GM23338 (cell line): ENCODE results near the gene MKNK2. TPM values are rescaled to one million over a fixed set of nuclear protein-coding genes. Genes with fewer than 3 reads are reported as not detected.

Experiments
- ATAC-seq: fragments of 200-7000 bp; cut with Tn5 transposase; 3 replicates; pipeline ENCODE4 v1.9.1; 2020
- DNase-seq: peaks from one replicate; pipeline ENCODE4 v3.0.0-alpha.2; 2015; ENCODE audit warnings: low spot score
- H2AFZ ChIP-seq: fragments of 200-600 bp; sonication (generic); 2 replicates; pipeline ENCODE4 v1.8.0; 2016; ENCODE audit warnings: antibody characterized with exemption, mild to moderate bottlenecking, moderate library complexity
- H3F3A ChIP-seq: fragments of 200-600 bp; sonication (generic); replicated peaks from 2 replicates; pipeline ENCODE4 v1.8.0; 2017; ENCODE audit warnings: antibody characterized with exemption, mixed run types, low read depth
- H3K27ac ChIP-seq: fragments of 200-600 bp; sonication (generic); 2 replicates; pipeline ENCODE4 v1.6.1; 2016; ENCODE audit warnings: low read depth
- H3K27me3 ChIP-seq: fragments of 200-600 bp; sonication (generic); 2 replicates; pipeline ENCODE4 v1.8.0; 2016; ENCODE audit warnings: mild to moderate bottlenecking, mixed run types, moderate library complexity; ENCODE audit not compliant: insufficient read depth
- H3K36me3 ChIP-seq: fragments of 200-600 bp; sonication (generic); 2 replicates; pipeline ENCODE4 v1.8.0; 2016; ENCODE audit warnings: mild to moderate bottlenecking; ENCODE audit not compliant: insufficient read depth
- H3K4me1 ChIP-seq: fragments of 200-600 bp; sonication (generic); 2 replicates; pipeline ENCODE4 v1.8.0; 2016; ENCODE audit warnings: mild to moderate bottlenecking, moderate library complexity; ENCODE audit not compliant: insufficient read depth
- H3K4me2 ChIP-seq: fragments of 200-600 bp; sonication (generic); 2 replicates; pipeline ENCODE4 v1.7.1; 2017; ENCODE audit warnings: mixed run types
- H3K4me3 ChIP-seq: fragments of 200-600 bp; sonication (generic); 2 replicates; pipeline ENCODE4 v1.6.1; 2016; ENCODE audit warnings: mixed run types
- H3K79me2 ChIP-seq: fragments of 200-600 bp; sonication (generic); replicated peaks from 2 replicates; pipeline ENCODE4 v1.8.0; 2017; ENCODE audit warnings: mild to moderate bottlenecking; ENCODE audit not compliant: insufficient read depth
- H3K9me2 ChIP-seq: fragments of 200-600 bp; sonication (generic); 2 replicates; pipeline ENCODE4 v1.8.0; 2017; ENCODE audit not compliant: insufficient read depth
- H4K20me1 ChIP-seq: fragments of 200-600 bp; sonication (generic); replicated peaks from 2 replicates; pipeline ENCODE4 v1.8.0; 2017; ENCODE audit warnings: mild to moderate bottlenecking; ENCODE audit not compliant: insufficient read depth
- H3K27ac Mint-ChIP-seq: 2 replicates; pipeline ENCODE4 v1.8.0; 2020; ENCODE audit warnings: inconsistent platforms, mild to moderate bottlenecking, moderate library complexity, mixed read lengths
- H3K27me3 Mint-ChIP-seq: 3 replicates; pipeline ENCODE4 v1.8.0; 2022; ENCODE audit warnings: low read depth, mild to moderate bottlenecking, moderate library complexity, mixed read lengths, inconsistent platforms; ENCODE audit not compliant: insufficient read depth, poor library complexity
- H3K36me3 Mint-ChIP-seq: 3 replicates; pipeline ENCODE4 v1.8.0; 2021; ENCODE audit warnings: low read depth, mild to moderate bottlenecking, inconsistent platforms, moderate library complexity, mixed read lengths
- H3K4me1 Mint-ChIP-seq: 3 replicates; pipeline ENCODE4 v1.8.0; 2020; ENCODE audit warnings: mild to moderate bottlenecking, inconsistent platforms, mixed read lengths
- H3K4me3 Mint-ChIP-seq: 3 replicates; pipeline ENCODE4 v1.8.0; 2021; ENCODE audit warnings: moderate library complexity, mild to moderate bottlenecking, inconsistent platforms, mixed read lengths
- H3K9me3 Mint-ChIP-seq: 3 replicates; pipeline ENCODE4 v1.8.0; 2020; ENCODE audit warnings: moderate library complexity, mild to moderate bottlenecking, inconsistent platforms, mixed read lengths
- EZH2phosphoT487 ChIP-seq: fragments of 200-600 bp; sonication (generic); IDR thresholded peaks from one replicate; pipeline ENCODE4 v1.8.1; 2018; ENCODE audit warnings: antibody characterized with exemption; ENCODE audit not compliant: unreplicated experiment
- JUNB ChIP-seq: IDR thresholded peaks from one replicate; pipeline ENCODE4 v1.6.1; 2016; ENCODE audit warnings: antibody characterized with exemption; ENCODE audit not compliant: unreplicated experiment
- ZNF331 ChIP-seq: fragments of 250-450 bp; sonication (Bioruptor Pico); IDR thresholded peaks from 2 replicates; pipeline ENCODE4 v1.5.0; 2020; ENCODE audit warnings: low read depth, mild to moderate bottlenecking, moderate library complexity
- polyA plus RNA-seq: library from polyadenylated mRNA; unstranded; fragments of >200 nt; fragmentation: Nextera tagmentation; extraction: Ambion mirVana; gene quantifications from 2 replicates; pipeline ENCODE4 v1.2.1, GENCODE V29; 2016
- total RNA-seq: library from RNA; depleted of rRNA; stranded (reverse); fragments of >200 nt; shearing (Covaris generic); gene quantifications from 2 replicates; pipeline ENCODE4 v1.2.3, GENCODE V29; 2014
- TF ChIP-seq, protein P1 (sequence below), 2 experiments: fragments of 200-600 bp in 1 of 2; sonication (generic) in 1 of 2; conservative IDR thresholded peaks; 2 replicates each; pipeline versions ENCODE4 v1.5.1 to v1.6.1; 2016 to 2017; ENCODE audit warnings: antibody characterized with exemption in 2 of 2, low read depth in 2 of 2, mild to moderate bottlenecking in 2 of 2, moderate library complexity in 1 of 2
- TF ChIP-seq, protein P2 (sequence below): IDR thresholded peaks from one replicate; pipeline ENCODE4 v1.6.1; 2018; ENCODE audit warnings: antibody characterized with exemption; ENCODE audit not compliant: unreplicated experiment
- TF ChIP-seq, protein P3 (sequence below): IDR thresholded peaks from 2 replicates; pipeline ENCODE4 v1.6.1; 2016; ENCODE audit warnings: antibody characterized with exemption

Gene MKNK2
- total and polyA plus RNA-seq, 2 experiments from 2014 or later: 71.0 to 159 TPM

DNA sequence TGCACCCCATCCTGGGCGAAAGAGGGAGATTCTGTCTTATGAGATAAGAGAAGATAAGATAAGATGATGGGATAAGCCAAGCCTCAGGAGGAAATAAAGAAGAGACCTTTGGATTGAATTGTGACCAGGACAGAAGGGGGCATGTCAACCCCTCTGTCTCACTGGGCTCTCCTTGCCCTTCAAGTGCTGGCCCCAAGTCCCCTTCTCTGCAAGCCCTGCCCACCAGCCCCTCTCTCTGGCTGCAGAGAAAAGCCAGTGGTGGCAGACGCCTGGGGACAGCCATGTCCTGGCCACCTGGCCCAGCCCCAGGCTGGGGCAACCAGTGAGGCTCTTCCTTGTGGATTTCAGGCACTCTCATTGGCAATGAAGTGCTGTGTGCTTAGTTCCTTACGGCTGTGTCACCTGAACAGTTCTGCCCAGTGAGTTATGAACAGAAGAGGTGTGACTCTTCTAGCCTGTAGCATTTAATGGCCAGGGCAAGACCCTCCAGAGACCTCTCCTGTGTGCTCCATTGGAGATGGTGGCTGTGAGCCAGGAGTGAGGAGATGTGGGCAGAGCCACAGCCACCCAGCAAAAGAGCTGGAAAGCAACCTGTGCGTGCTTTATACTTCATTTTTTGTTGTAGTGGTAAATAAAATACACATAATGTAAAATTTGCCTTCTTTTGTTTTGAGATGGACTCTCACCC is 29.4 kb downstream of the MKNK2 start:
- Mint-ChIP-seq H3K27ac (no peak overlapping the region), H3K36me3 (peaks cover 12% of the 10 kb centered on the region; the same call in 2 of the 3 replicates), H3K4me3 (no peak overlapping the region), H3K4me1 (no peaks in the 10 kb centered on the region), H3K27me3 (peaks cover 14% of the 10 kb centered on the region), H3K9me3 (peaks cover 17% of the 10 kb centered on the region)
- Histone ChIP-seq H3K27ac (no peak overlapping the region), H3K4me3 (no peak overlapping the region), H3K27me3 (no peaks in the 10 kb centered on the region), H4K20me1 (no peaks in the 10 kb centered on the region; the same call in 1 of the 2 replicates), H3F3A (peaks cover 4% of the 10 kb centered on the region; the same call in 1 of the 2 replicates), H2AFZ (no peak overlapping the region), H3K79me2 (no peaks in the 10 kb centered on the region), H3K9me2 (no peaks in the 10 kb centered on the region), H3K36me3 (no peaks in the 10 kb centered on the region), H3K4me2 (no peak overlapping the region), H3K4me1 (no peaks in the 10 kb centered on the region)
- no peak for ATAC-seq
- no peak for DNase-seq
- no peak for TF ChIP-seq ZNF331 (CRISPR knock-in tag)
- TF ChIP-seq, protein P1, sequence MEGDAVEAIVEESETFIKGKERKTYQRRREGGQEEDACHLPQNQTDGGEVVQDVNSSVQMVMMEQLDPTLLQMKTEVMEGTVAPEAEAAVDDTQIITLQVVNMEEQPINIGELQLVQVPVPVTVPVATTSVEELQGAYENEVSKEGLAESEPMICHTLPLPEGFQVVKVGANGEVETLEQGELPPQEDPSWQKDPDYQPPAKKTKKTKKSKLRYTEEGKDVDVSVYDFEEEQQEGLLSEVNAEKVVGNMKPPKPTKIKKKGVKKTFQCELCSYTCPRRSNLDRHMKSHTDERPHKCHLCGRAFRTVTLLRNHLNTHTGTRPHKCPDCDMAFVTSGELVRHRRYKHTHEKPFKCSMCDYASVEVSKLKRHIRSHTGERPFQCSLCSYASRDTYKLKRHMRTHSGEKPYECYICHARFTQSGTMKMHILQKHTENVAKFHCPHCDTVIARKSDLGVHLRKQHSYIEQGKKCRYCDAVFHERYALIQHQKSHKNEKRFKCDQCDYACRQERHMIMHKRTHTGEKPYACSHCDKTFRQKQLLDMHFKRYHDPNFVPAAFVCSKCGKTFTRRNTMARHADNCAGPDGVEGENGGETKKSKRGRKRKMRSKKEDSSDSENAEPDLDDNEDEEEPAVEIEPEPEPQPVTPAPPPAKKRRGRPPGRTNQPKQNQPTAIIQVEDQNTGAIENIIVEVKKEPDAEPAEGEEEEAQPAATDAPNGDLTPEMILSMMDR (conservative IDR thresholded peaks at IDR 0.05; ENCODE audit: low read depth in 2 of 2): peak in 1 of 2 experiments; percentile 17; a peak in 1 of 4 replicates

DNA sequence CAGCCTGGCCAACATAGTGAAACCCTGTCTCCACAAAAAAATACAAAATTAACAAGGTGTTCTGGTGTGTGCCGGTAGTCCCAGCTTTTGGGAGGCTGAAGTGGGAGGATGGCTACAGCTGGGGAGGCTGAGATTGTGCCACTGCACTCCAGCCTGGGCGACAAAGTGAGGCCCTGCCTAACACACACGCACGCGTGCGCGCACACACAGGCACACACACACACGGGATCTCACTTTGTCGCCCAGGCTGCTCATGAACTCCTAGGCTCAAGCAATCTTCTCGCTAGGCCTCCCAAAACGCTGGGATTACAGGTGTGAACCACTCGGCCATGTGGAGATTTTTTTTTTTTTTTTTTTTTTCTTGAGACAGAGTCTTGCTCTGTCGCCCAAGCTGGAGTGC is 32.3 kb downstream of the MKNK2 start:
- H3K36me3 Mint-ChIP-seq: 0 out of 3 replicates have a peak, but pooled peaks cover 2% of the 10 kb centered on the region
- no peak overlapping the region for H3K4me3 Mint-ChIP-seq
- H3K9me2 ChIP-seq: no peaks in the 10 kb centered on the region
- H3K27ac ChIP-seq: no peak overlapping the region
- no peak for ATAC-seq
- no peak overlapping the region for H3K4me3 ChIP-seq
- H4K20me1 ChIP-seq: no peaks in the 10 kb centered on the region; the same call in 1 of the 2 replicates
- no peaks in the 10 kb centered on the region for H3K36me3 ChIP-seq
- no peaks in the 10 kb centered on the region for H3K79me2 ChIP-seq
- no peaks in the 10 kb centered on the region; the same call in 2 of the 3 replicates for H3K4me1 Mint-ChIP-seq
- H3F3A ChIP-seq: peaks cover 9% of the 10 kb centered on the region; the same call in 1 of the 2 replicates
- no peaks in the 10 kb centered on the region for H3K27me3 ChIP-seq
- H3K27me3 Mint-ChIP-seq: peaks cover 20% of the 10 kb centered on the region
- 0 out of 2 replicates have a peak, but pooled peaks cover 3% of the 10 kb centered on the region for H3K4me1 ChIP-seq
- no peak overlapping the region for H2AFZ ChIP-seq
- H3K9me3 Mint-ChIP-seq: peaks cover 6% of the 10 kb centered on the region; the same call in 2 of the 3 replicates
- no peak overlapping the region for H3K27ac Mint-ChIP-seq
- no peak overlapping the region for H3K4me2 ChIP-seq
- DNase-seq: no peak
- TF ChIP-seq, protein P2, sequence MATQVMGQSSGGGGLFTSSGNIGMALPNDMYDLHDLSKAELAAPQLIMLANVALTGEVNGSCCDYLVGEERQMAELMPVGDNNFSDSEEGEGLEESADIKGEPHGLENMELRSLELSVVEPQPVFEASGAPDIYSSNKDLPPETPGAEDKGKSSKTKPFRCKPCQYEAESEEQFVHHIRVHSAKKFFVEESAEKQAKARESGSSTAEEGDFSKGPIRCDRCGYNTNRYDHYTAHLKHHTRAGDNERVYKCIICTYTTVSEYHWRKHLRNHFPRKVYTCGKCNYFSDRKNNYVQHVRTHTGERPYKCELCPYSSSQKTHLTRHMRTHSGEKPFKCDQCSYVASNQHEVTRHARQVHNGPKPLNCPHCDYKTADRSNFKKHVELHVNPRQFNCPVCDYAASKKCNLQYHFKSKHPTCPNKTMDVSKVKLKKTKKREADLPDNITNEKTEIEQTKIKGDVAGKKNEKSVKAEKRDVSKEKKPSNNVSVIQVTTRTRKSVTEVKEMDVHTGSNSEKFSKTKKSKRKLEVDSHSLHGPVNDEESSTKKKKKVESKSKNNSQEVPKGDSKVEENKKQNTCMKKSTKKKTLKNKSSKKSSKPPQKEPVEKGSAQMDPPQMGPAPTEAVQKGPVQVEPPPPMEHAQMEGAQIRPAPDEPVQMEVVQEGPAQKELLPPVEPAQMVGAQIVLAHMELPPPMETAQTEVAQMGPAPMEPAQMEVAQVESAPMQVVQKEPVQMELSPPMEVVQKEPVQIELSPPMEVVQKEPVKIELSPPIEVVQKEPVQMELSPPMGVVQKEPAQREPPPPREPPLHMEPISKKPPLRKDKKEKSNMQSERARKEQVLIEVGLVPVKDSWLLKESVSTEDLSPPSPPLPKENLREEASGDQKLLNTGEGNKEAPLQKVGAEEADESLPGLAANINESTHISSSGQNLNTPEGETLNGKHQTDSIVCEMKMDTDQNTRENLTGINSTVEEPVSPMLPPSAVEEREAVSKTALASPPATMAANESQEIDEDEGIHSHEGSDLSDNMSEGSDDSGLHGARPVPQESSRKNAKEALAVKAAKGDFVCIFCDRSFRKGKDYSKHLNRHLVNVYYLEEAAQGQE: no peak
- TF ChIP-seq, protein P1 (conservative IDR thresholded peaks at IDR 0.05; ENCODE audit: low read depth in 2 of 2): no peak
- TF ChIP-seq ZNF331 (CRISPR knock-in tag) (no peak), EZH2phosphoT487 (no peak), JUNB (no peak)
- TF ChIP-seq, protein P3, sequence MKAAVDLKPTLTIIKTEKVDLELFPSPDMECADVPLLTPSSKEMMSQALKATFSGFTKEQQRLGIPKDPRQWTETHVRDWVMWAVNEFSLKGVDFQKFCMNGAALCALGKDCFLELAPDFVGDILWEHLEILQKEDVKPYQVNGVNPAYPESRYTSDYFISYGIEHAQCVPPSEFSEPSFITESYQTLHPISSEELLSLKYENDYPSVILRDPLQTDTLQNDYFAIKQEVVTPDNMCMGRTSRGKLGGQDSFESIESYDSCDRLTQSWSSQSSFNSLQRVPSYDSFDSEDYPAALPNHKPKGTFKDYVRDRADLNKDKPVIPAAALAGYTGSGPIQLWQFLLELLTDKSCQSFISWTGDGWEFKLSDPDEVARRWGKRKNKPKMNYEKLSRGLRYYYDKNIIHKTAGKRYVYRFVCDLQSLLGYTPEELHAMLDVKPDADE: no peak
